Fibroblast of lung (primary cell): ENCODE data around the gene PLCL1.

ENCODE experiments used
- CTCF ChIP-seq, 2 donors: IDR thresholded peaks in 1 of 2; conservative IDR thresholded peaks in 1 of 2; 1 replicate in 1 of 2; 2 replicates in 1 of 2; pipeline ENCODE4 v1.5.1; 2011 to 2012; ENCODE audit warnings: low read length in 2 of 2, control low read depth in 1 of 2, inconsistent platforms in 1 of 2, low read depth in 1 of 2, mild to moderate bottlenecking in 1 of 2
- EZH2 ChIP-seq: IDR thresholded peaks from 2 replicates; pipeline ENCODE4 v1.5.1; 2012; ENCODE audit warnings: low read length, control low read depth, mild to moderate bottlenecking; ENCODE audit errors: missing control alignments

GRCh38 chr2:197943731-197944130 is 139.3 kb downstream of the PLCL1 start:
- no peak for TF ChIP-seq CTCF (conservative IDR thresholded peaks at IDR 0.05 in 1 of 2, IDR thresholded peaks at IDR 0.05 in 1 of 2; ENCODE audit: low read depth in 1 of 2, low read length in 2 of 2)
- TF ChIP-seq EZH2, result no peak
